ENCODE results near the gene SON. TPM values are rescaled to one million over a fixed set of nuclear protein-coding genes. Genes with fewer than 3 reads are reported as not detected.
A peak's percentile ranks its signal among the peaks of the same experiment; 100 is the strongest.

SON gene
- total and polyA plus RNA-seq, 2 of the 13 experiments (the other 11 are each of a cell fraction or from before 2014, with no cell fraction given), result 61.3 to 78.3 TPM

GRCh38 chr21:33542640-33543504 lies at the start of gene SON (continued):
- TF ChIP-seq, protein P1, sequence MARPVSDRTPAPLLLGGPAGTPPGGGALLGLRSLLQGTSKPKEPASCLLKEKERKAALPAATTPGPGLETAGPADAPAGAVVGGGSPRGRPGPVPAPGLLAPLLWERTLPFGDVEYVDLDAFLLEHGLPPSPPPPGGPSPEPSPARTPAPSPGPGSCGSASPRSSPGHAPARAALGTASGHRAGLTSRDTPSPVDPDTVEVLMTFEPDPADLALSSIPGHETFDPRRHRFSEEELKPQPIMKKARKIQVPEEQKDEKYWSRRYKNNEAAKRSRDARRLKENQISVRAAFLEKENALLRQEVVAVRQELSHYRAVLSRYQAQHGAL (CRISPR knock-in tag; IDR thresholded peaks at IDR 0.05; ENCODE audit: not compliant biosample characterization), result no peak
- TF ChIP-seq RARG (CRISPR knock-in tag; IDR thresholded peaks at IDR 0.05; ENCODE audit: low read depth), result no peak
- TF ChIP-seq ZC3H4 (CRISPR knock-in tag; IDR thresholded peaks at IDR 0.05; ENCODE audit: borderline replicate concordance), result no peak; the same call in 1 of the 2 replicates
- peak; percentile 41; the same call in 1 of the 2 replicates for TF ChIP-seq HES4 (CRISPR knock-in tag; IDR thresholded peaks at IDR 0.05; ENCODE audit: borderline replicate concordance)
- no peak; the same call in 1 of the 2 replicates for TF ChIP-seq ZBTB43 (CRISPR knock-in tag; conservative IDR thresholded peaks at IDR 0.05)
- TF ChIP-seq NFE2L2 (IDR thresholded peaks at IDR 0.05; ENCODE audit: low read length), result no peak
- TF ChIP-seq ZNF615 (CRISPR knock-in tag; IDR thresholded peaks at IDR 0.05; ENCODE audit: borderline replicate concordance), result no peak
- 0 out of 2 replicates have a peak, but pooled peaks have one; percentile 22 for TF ChIP-seq ZKSCAN8 (CRISPR knock-in tag; IDR thresholded peaks at IDR 0.05; ENCODE audit: borderline replicate concordance)
- TF ChIP-seq GZF1 (CRISPR knock-in tag; IDR thresholded peaks at IDR 0.05), result no peak
- TF ChIP-seq MED13 (CRISPR knock-in tag; IDR thresholded peaks at IDR 0.05), result peak; percentile 30; the same call in 1 of the 2 replicates
- TF ChIP-seq GABPA (IDR thresholded peaks at IDR 0.05; ENCODE audit: low read depth, low read length), result no peak
- TF ChIP-seq GABPA (CRISPR knock-in tag; IDR thresholded peaks at IDR 0.05; ENCODE audit: low read depth), result peak; percentile 60
- TF ChIP-seq E2F1 (CRISPR knock-in tag; IDR thresholded peaks at IDR 0.05), result peak; percentile 66; the same call in 1 of the 2 replicates
- TF ChIP-seq, protein P2, sequence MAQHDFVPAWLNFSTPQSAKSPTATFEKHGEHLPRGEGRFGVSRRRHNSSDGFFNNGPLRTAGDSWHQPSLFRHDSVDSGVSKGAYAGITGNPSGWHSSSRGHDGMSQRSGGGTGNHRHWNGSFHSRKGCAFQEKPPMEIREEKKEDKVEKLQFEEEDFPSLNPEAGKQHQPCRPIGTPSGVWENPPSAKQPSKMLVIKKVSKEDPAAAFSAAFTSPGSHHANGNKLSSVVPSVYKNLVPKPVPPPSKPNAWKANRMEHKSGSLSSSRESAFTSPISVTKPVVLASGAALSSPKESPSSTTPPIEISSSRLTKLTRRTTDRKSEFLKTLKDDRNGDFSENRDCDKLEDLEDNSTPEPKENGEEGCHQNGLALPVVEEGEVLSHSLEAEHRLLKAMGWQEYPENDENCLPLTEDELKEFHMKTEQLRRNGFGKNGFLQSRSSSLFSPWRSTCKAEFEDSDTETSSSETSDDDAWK (CRISPR knock-in tag; IDR thresholded peaks at IDR 0.05), result no peak
- TF ChIP-seq ZMYM3 (CRISPR knock-in tag; IDR thresholded peaks at IDR 0.05), result no peak
- TF ChIP-seq ZNF44 (CRISPR knock-in tag; IDR thresholded peaks at IDR 0.05), result no peak
- TF ChIP-seq TGIF2 (CRISPR knock-in tag; IDR thresholded peaks at IDR 0.05), result peak; percentile 76
- TF ChIP-seq, protein P3, sequence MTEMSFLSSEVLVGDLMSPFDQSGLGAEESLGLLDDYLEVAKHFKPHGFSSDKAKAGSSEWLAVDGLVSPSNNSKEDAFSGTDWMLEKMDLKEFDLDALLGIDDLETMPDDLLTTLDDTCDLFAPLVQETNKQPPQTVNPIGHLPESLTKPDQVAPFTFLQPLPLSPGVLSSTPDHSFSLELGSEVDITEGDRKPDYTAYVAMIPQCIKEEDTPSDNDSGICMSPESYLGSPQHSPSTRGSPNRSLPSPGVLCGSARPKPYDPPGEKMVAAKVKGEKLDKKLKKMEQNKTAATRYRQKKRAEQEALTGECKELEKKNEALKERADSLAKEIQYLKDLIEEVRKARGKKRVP (CRISPR knock-in tag; IDR thresholded peaks at IDR 0.05), result peak in 1 of 2 experiments; percentile 29; a peak in 1 of 4 replicates
- no peak; the same call in 1 of the 2 replicates for TF ChIP-seq RXRA (CRISPR knock-in tag; IDR thresholded peaks at IDR 0.05)
- no peak for TF ChIP-seq NFE2L1 (CRISPR knock-in tag; IDR thresholded peaks at IDR 0.05; ENCODE audit: borderline replicate concordance)
- peak; percentile 10; the same call in 1 of the 2 replicates for TF ChIP-seq TFAP4 (IDR thresholded peaks at IDR 0.05; ENCODE audit: borderline replicate concordance, low read depth)
- no peak; the same call in 1 of the 2 replicates for TF ChIP-seq ZNF619 (CRISPR knock-in tag; IDR thresholded peaks at IDR 0.05)
- peak; percentile 96 for TF ChIP-seq ZFX (CRISPR knock-in tag; IDR thresholded peaks at IDR 0.05; ENCODE audit: low read depth)

All from HepG2 (cell line).